HL-60/S4 treated with retinoic acid at 250 ng/mL for 4 days and 3 days (cell line): ENCODE results near the gene DCAF17.
"Not testable (repeated sequence)": the region's sequence is repeated elsewhere in the genome, so short reads cannot be mapped to it uniquely, and the experiment has no call there.

Source experiments
- in situ Hi-C: fragments of 300-500 bp; cut with MboI; formaldehyde crosslinking; loops from 2 replicates; pipeline ENCODE4 v1.7.0; 2022; ENCODE audit warnings: low sequenced_read_pairs

Gene DCAF17

GRCh38 chr2:171436307-171436706 is 2.3 kb downstream of the DCAF17 start:
- in situ Hi-C loops: no loop called here

- in situ Hi-C loops: no loop called here
Measured at GRCh38 chr2:171441470-171441869, 7.4 kb downstream of the DCAF17 start.

GRCh38 chr2:171447675-171448074 is 13.6 kb downstream of the DCAF17 start:
- in situ Hi-C loops: no loop called here

GRCh38 chr2:171451074-171451473 is 17.0 kb downstream of the DCAF17 start:
- in situ Hi-C loops: no loop called here

- in situ Hi-C loops: no loop called here
Measured at GRCh38 chr2:171452773-171453172, 18.7 kb downstream of the DCAF17 start.

GRCh38 chr2:171459498-171459897 is 25.5 kb downstream of the DCAF17 start:
- in situ Hi-C loops: no loop called here

- in situ Hi-C loops: no loop called here
Measured at GRCh38 chr2:171460537-171460936, 26.5 kb downstream of the DCAF17 start.

- in situ Hi-C loops: no loop called here
Measured at GRCh38 chr2:171469176-171469575, 35.1 kb downstream of the DCAF17 start.

- in situ Hi-C loops: no loop called here
Measured at GRCh38 chr2:171470129-171470528, 36.1 kb downstream of the DCAF17 start.

- in situ Hi-C loops: no loop called here
Measured at GRCh38 chr2:171475979-171476378, 42.0 kb downstream of the DCAF17 start.

- in situ Hi-C loops: no loop called here
Measured at GRCh38 chr2:171478345-171478744, 44.3 kb downstream of the DCAF17 start.

GRCh38 chr2:171479154-171479814 is 45.3 kb downstream of the DCAF17 start:
- in situ Hi-C loops: no loop called here

GRCh38 chr2:171480908-171481307 is 46.9 kb downstream of the DCAF17 start:
- in situ Hi-C loops: no loop called here

- in situ Hi-C loops: no loop called here
Measured at GRCh38 chr2:171482308-171482707, 48.3 kb downstream of the DCAF17 start.

GRCh38 chr2:171482877-171483276 is 48.9 kb downstream of the DCAF17 start:
- in situ Hi-C loops: no loop called here

GRCh38 chr2:171483793-171484192 is 49.8 kb downstream of the DCAF17 start:
- in situ Hi-C loops: no loop called here

GRCh38 chr2:171485116-171485515 is 51.1 kb downstream of the DCAF17 start:
- in situ Hi-C loops: no loop called here

- in situ Hi-C loops: no loop called here
Measured at GRCh38 chr2:171487201-171487600, 53.2 kb downstream of the DCAF17 start.

- in situ Hi-C loops: no loop called here
Measured at GRCh38 chr2:171487803-171488259, 53.8 kb downstream of the DCAF17 start.

GRCh38 chr2:171490577-171490976 is 56.6 kb downstream of the DCAF17 start:
- in situ Hi-C loops: no loop called here

GRCh38 chr2:171491292-171491691 is 57.3 kb downstream of the DCAF17 start:
- in situ Hi-C loops: no loop called here

- in situ Hi-C loops: no loop called here
Measured at GRCh38 chr2:171492664-171493063, 58.6 kb downstream of the DCAF17 start.

GRCh38 chr2:171497664-171498063 is 63.6 kb downstream of the DCAF17 start:
- in situ Hi-C loops: not testable (repeated sequence)
